HFF-Myc (cell line): ENCODE results near the gene PROM1.

Source experiments
- DNase-seq: peaks from one replicate; pipeline ENCODE4 v3.0.0-alpha.2; 2011; ENCODE audit warnings: low read depth; ENCODE audit errors: extremely low read depth
- H3K4me3 ChIP-seq: replicated peaks from 2 replicates; pipeline ENCODE4 v1.5.1; 2011; ENCODE audit warnings: low read depth, mild to moderate bottlenecking, control low read depth, low read length
- TF ChIP-seq, protein P1 (sequence below): IDR thresholded peaks from 2 replicates; pipeline ENCODE4 v1.5.1; 2012; ENCODE audit warnings: mild to moderate bottlenecking, low read depth, low read length, control low read depth; ENCODE audit errors: missing control alignments

The PROM1 gene

DNA sequence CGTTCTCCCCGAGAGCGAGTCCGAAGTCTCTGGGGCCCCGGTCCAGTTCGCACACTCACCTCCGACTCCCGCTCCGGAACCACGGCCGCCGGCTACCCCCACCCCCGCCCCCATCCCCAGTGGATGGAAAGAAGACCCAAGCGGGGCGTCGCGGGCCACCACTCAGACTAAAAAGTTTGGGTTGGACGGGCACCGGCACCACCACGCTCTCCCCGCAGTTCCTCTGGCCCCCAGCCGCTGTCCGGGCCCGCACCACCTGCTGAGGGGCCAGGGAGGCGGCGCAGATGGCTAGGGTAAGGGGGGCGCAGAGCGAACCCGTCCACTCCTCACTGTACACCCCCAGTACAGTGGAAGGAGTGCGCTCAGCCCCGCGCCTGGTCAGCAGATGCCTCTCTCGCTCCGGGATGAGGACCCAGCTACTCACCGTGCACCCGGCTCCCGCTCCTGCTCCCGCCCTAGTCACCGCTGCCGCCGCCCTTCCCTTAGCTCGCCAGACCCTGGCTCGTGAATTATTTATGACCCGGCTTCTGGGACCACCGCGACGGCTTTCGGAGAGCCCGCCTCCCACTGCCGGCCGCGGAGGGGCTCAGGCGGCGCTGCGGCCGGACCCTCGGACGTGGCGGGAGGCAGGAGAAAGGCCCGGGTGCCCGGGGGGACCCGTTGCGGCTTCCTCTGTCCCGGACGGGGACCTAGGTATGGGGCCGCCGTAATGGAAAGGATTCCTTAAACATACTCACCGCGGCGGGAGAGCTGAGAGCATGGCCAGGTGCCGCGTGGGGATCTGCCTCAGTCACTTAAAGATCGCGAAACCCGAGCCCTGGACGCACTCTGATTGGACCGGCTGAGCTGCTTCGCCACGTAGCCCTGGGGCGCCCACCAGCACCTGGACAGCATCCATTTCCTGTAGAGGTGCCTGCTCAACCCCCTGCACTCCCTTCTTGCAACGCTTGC lies at the start of gene PROM1:
TSS of gene PROM1 (minus strand) at position 783 of the 951 bp plus-strand sequence. CDS start 8,117 bp downstream, outside the sequence.
- no peak for DNase-seq
- H3K4me3 ChIP-seq, result no peak within 1 kb of the TSS
- TF ChIP-seq, protein P1, sequence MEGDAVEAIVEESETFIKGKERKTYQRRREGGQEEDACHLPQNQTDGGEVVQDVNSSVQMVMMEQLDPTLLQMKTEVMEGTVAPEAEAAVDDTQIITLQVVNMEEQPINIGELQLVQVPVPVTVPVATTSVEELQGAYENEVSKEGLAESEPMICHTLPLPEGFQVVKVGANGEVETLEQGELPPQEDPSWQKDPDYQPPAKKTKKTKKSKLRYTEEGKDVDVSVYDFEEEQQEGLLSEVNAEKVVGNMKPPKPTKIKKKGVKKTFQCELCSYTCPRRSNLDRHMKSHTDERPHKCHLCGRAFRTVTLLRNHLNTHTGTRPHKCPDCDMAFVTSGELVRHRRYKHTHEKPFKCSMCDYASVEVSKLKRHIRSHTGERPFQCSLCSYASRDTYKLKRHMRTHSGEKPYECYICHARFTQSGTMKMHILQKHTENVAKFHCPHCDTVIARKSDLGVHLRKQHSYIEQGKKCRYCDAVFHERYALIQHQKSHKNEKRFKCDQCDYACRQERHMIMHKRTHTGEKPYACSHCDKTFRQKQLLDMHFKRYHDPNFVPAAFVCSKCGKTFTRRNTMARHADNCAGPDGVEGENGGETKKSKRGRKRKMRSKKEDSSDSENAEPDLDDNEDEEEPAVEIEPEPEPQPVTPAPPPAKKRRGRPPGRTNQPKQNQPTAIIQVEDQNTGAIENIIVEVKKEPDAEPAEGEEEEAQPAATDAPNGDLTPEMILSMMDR, result no peak

DNA sequence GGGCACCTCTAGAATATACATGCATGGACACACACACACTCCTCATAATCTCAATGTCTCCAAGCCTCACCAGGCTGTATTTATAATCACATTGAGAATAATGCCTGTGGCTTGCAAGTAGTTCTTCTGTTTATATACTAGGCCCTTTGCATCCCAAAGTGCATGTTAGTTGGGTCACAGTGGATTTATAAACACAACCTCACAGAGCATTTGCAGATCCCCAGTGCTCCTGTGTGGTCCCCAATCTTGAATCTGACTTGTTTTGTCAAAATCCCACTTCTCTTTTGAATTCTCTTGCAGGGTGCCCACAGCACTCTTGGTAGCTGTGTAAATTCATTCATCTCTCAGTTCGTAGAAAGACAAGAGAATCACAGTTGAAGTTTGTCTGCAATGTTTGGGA lies 49.6 kb upstream of the PROM1 start:
- TF ChIP-seq, protein P1, result no peak
- no peak for DNase-seq
- H3K4me3 ChIP-seq, result no peak overlapping the region

DNA sequence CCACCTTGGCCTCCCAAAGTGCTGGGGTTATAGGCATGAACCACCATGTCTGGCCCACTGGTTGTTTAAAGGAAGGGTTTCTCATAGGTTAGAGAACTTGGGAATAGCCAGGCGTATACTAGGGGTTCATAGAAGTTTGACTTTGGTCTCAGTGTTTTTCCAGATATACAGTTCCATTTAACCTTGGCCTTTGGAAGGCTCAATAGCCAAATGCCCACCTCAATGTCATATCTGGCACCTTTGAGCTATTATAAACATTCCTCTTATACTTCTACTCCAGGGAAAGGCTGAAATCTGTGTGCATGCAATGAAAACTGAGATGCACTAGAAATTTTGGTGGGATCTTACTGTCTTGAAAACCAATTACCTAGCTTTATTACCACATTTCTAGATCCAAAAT lies 47.5 kb upstream of the PROM1 start:
- no peak overlapping the region for H3K4me3 ChIP-seq
- no peak for DNase-seq
- TF ChIP-seq, protein P1, result no peak

DNA sequence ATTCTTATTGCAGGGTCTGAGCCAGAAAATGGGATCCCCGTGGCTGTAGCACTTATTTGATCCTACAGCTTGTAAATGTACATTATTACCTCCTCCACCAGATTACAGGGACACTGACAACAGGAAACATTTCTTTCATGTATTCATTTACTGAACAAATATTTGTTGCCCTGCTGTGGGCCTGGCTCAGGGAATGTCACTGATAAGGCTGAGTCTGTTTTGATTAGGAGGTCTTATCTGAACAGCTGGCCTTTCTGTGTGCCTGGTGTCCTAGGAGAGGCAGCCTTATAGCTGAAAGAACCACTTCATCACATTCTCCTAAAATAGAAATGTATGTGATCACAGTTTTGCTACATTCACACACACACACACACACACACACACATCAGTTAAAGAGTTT lies 45.5 kb upstream of the PROM1 start:
- no peak for DNase-seq
- TF ChIP-seq, protein P1, result no peak
- no peak overlapping the region for H3K4me3 ChIP-seq

- TF ChIP-seq, protein P1, result no peak
- no peak overlapping the region for H3K4me3 ChIP-seq
- no peak for DNase-seq
Observed at GRCh38 chr4:16126714-16127113, 42.9 kb upstream of the PROM1 start.

DNA sequence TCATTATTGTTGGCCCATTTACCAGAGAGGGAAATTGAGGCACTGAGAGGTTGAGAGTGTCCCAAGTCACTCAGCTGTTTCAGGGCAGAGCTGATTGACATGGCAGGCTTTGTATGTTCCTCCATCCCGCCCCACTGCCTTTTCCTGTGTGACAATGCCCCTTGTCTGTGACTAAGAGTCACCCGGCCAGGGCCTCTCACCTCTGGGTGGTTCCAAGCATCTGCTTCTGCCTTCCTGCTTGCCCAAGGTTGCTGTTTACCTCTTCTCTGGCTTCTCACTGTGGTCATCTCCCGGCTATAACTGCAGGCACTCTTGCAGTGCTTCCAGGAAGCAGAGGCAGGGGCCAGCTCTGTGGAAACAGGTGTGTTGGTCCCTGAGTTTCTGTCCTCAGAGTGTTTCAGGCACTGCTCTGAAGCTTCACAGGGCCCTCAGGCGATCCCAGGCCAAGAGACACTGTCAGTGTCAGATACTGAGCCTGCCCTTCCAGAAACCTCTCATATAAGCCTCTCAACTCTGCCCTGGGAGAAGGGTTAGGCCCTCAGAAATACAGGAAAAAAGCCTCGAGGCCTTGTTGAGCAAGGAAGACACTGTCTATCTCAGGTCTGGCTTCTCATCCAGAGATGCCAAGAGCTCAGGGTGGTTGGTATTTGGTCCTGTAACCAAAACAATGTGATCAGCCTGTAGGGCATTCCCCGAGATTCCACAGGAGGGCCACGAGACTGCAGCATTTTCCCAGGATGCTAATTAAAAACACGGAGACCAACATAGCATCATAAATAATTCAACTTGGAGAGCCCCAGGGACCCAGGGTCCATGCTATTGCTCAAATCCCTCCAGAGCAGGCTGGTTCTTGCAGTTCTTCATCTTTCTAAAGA lies 42.0 kb upstream of the PROM1 start:
- TF ChIP-seq, protein P1, result no peak
- H3K4me3 ChIP-seq, result no peak overlapping the region
- no peak for DNase-seq
